ENCODE results near the gene SMIM20. TPM values are rescaled to one million over a fixed set of nuclear protein-coding genes. Genes with fewer than 3 reads are reported as not detected.

SMIM20 gene
- total RNA-seq, 4 donors from 2014 or later, result 3.6 to 19.8 (median 15.5) TPM

DNA sequence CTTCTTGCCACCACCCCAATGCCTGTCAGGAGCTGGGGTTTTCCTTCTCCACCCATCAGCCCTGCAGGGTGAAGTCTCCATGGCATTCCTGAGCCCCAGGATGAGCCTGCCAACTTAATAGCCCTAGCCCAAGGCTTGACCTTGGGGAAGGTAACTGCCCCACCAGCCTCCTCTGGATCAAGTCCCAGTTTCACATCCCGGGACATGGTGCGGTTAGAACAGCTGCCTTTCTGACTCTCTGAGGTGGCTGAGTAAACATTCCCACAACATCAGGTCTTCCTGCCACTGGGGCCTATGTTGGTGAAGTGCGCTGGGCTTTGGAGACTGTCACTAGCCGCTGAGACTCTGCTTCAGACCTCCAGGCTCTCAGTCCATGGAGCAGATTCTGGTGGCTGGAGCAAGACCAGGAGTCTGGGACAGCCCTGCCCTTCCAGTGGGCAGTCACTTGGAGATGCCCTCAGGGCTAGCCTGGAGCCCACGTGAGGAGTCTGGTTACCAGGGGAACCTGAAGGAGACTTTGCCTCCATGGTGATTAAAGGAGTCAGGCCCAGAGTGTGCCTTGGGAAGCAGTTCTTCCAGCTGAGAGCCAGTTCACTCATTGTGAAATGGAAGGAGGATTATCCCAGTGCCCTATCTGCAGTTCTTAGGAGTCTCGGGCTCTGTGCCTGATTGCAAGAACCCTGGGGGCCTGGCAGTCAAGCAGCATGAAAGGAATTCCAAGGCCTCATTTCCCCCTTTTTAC is 56.8 kb downstream of the SMIM20 start:
- intact Hi-C loops (cut with DNase I), result no loop called here
- no peaks in the 10 kb centered on the region for H3K9me3 ChIP-seq
- TF ChIP-seq, protein P1, sequence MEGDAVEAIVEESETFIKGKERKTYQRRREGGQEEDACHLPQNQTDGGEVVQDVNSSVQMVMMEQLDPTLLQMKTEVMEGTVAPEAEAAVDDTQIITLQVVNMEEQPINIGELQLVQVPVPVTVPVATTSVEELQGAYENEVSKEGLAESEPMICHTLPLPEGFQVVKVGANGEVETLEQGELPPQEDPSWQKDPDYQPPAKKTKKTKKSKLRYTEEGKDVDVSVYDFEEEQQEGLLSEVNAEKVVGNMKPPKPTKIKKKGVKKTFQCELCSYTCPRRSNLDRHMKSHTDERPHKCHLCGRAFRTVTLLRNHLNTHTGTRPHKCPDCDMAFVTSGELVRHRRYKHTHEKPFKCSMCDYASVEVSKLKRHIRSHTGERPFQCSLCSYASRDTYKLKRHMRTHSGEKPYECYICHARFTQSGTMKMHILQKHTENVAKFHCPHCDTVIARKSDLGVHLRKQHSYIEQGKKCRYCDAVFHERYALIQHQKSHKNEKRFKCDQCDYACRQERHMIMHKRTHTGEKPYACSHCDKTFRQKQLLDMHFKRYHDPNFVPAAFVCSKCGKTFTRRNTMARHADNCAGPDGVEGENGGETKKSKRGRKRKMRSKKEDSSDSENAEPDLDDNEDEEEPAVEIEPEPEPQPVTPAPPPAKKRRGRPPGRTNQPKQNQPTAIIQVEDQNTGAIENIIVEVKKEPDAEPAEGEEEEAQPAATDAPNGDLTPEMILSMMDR (IDR thresholded peaks at IDR 0.05), result no peak
- TF ChIP-seq POLR2A (IDR thresholded peaks at IDR 0.05), result no peak
- H3K27me3 ChIP-seq, result no peaks in the 10 kb centered on the region
- H3K4me3 ChIP-seq, result no peak overlapping the region
- H3K27ac ChIP-seq, result peak overlapping the region in 1 of 4 donors; percentile 3
- H3K4me1 ChIP-seq, result no peaks in the 10 kb centered on the region
- DNase-seq, result no peak
- 45 to 54% methylated on average over 2 to 3 of the region's 6 CpGs for WGBS, 2 donors
- no peaks in the 10 kb centered on the region for H3K36me3 ChIP-seq

DNA sequence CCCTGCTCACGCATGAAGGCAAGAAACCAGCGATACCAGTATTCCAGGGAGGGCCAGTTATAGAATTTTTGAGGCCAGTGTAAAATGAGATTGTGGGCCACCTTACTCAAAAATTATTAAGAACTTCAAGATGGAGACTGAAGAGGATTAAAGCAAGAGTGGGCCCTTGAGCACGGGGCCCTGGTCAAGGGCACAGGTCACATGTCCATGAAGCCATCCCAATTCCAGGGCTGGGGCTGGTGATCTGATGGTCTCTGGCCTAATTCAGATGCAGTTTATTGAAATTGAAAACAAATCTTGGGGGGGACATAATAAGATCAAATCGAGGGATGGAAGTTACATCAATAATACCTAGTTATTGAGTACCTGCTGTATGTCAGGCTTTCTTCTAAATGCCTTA is 58.3 kb downstream of the SMIM20 start:
- DNase-seq, result no peak
- Histone ChIP-seq H3K36me3 (no peaks in the 10 kb centered on the region), H3K9me3 (no peaks in the 10 kb centered on the region), H3K27me3 (no peaks in the 10 kb centered on the region), H3K4me3 (no peak overlapping the region), H3K27ac (no peak overlapping the region), H3K4me1 (no peaks in the 10 kb centered on the region)
- 94 to 97% methylated on average over 4 of the region's 4 CpGs for WGBS, 2 donors
- no peak for TF ChIP-seq POLR2A (IDR thresholded peaks at IDR 0.05)
- TF ChIP-seq, protein P1 (IDR thresholded peaks at IDR 0.05), result no peak
- intact Hi-C loops (cut with DNase I), result no loop called here

DNA sequence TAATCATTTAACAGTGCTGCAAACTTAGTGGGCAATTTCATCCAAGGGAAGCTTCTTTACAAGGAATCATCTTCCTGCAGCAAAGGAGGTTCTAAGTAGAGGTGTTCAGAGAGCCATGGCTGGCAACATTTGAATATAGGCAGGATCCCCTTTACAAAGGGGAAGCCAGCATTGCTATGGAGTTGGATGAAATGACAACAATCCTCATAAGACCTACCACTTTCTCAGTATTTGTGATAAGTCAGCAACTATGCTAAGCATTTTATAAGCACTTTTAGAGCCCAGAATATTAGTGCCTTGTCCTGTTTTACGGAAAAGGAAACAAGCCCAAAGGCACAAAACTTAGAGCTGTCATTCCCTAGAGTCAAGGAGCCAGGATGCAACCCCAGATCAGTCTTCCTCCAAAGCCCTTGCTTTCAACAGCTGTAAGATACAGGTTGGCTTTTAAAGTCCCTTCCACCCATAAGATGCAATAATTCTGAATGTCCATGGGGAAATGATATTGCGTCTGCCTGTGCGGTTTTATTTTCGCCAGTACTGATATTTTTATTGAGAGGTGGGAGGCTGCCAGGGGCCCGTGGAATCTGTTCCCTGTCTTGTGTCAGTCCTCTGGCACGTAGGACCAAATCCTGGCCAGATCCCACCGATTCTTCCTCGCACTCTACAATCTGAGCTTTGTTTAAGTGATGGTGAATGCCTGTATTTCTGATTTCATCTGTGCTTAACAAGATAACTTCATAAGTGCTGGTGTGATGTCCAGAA is 59.1 kb downstream of the SMIM20 start:
- H3K4me3 ChIP-seq, result no peak overlapping the region
- TF ChIP-seq, protein P1 (IDR thresholded peaks at IDR 0.05), result no peak
- TF ChIP-seq POLR2A (IDR thresholded peaks at IDR 0.05), result no peak
- no peaks in the 10 kb centered on the region for H3K9me3 ChIP-seq
- DNase-seq, result no peak
- no peaks in the 10 kb centered on the region for H3K36me3 ChIP-seq
- H3K27me3 ChIP-seq, result no peaks in the 10 kb centered on the region
- H3K27ac ChIP-seq, result no peak overlapping the region
- H3K4me1 ChIP-seq, result no peaks in the 10 kb centered on the region
- WGBS, 2 donors, result 64 to 79% methylated on average over 8 of the region's 8 CpGs
- intact Hi-C loops (cut with DNase I), result no loop called here

DNA sequence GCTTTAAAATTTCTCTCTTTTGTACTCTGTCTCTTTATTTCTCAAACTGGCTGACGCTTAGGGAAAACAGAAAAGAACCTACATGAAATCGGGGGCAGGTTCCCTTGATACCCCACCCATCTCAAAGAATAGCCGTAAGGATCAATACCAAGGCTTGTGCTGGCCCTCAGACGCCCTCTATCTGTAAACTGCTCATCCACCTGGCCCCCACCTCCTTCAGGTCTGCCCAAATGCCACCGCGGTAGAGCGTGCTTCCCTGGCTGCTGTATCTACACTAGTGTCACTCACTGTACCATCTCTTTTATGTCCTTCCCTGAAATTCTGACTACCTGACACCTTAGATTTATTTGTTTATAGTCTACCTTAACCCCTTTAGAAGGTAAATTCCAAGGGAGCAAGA is 62.8 kb downstream of the SMIM20 start:
- no peaks in the 10 kb centered on the region for H3K4me1 ChIP-seq
- no peak for TF ChIP-seq POLR2A (IDR thresholded peaks at IDR 0.05)
- TF ChIP-seq, protein P1 (IDR thresholded peaks at IDR 0.05), result no peak
- H3K9me3 ChIP-seq, result no peaks in the 10 kb centered on the region
- H3K4me3 ChIP-seq, result no peak overlapping the region
- no peaks in the 10 kb centered on the region for H3K27me3 ChIP-seq
- intact Hi-C loops (cut with DNase I), result no loop called here
- no peaks in the 10 kb centered on the region for H3K36me3 ChIP-seq
- DNase-seq, result no peak
- H3K27ac ChIP-seq, result no peak overlapping the region
- WGBS, 2 donors, result 66 to 69% methylated on average over 7 of the region's 7 CpGs

All from esophagus squamous epithelium (tissue), 5 donors.